K562 (cell line): ENCODE measurements around the gene MAST3. TPM values are rescaled to one million over a fixed set of nuclear protein-coding genes. Genes with fewer than 3 reads are reported as not detected.

ENCODE experiments used
- ATAC-seq: fragments of 200-7000 bp; cut with Tn5 transposase; 3 replicates; pipeline ENCODE4 v1.9.1; 2020; ENCODE audit warnings: moderate library complexity
- BruUV-seq: library from RNA; stranded (reverse); fragments of 400-500 nt; replicated peaks from 2 replicates; lab custom pipeline; 2021; lab: Mats Ljungman, UMichigan
- CTCF ChIA-PET: fragments of 300-600 bp; formaldehyde crosslinking; extraction: SDS; loops from one replicate; lab custom pipeline; 2021; ENCODE audit warnings: low intra/inter-chr PET ratio; lab: Yijun Ruan, JAX
- POLR2A ChIA-PET: fragments of 300-600, 350-650 bp; sonication (Branson Sonifier 250); formaldehyde crosslinking; extraction: SDS; loops from one replicate; lab custom pipeline; 2021; ENCODE audit warnings: antibody characterized with exemption, inconsistent platforms; lab: Yijun Ruan, JAX
- DNase-seq, 4 experiments: peaks; one replicate each; pipeline versions ENCODE4 v3.0.0 to v3.0.0-alpha.2; 2011 to 2018; ENCODE audit warnings: low spot score in 3 of 4, mixed read lengths in 3 of 4; ENCODE audit errors: extremely low read depth in 1 of 4
- FAIRE-seq: peaks from 2 replicates; lab custom pipeline; 2011; peaks lifted over from hg19 to GRCh38; lab: Jason Lieb, UNC
- H2AFZ ChIP-seq: 2 replicates; pipeline ENCODE4 v1.6.0; 2011; ENCODE audit warnings: low read depth, low read length, control low read depth, inconsistent platforms
- H3K27ac ChIP-seq: fragments of 200-600 bp; 3 replicates; pipeline ENCODE4 v1.8.0; 2011; ENCODE audit warnings: low read depth, mild to moderate bottlenecking, control low read depth, inconsistent platforms, low read length, moderate library complexity, mixed read lengths; ENCODE audit errors: extremely low read depth
- H3K27me3 ChIP-seq, 2 experiments: fragments of 300-600 bp in 1 of 2; 2 replicates in 1 of 2; 3 replicates in 1 of 2; pipeline versions ENCODE4 v1.6.0 to v1.8.0; 2011; ENCODE audit warnings: inconsistent platforms in 2 of 2, low read length in 2 of 2, mild to moderate bottlenecking in 1 of 2, mixed read lengths in 1 of 2, moderate library complexity in 1 of 2; ENCODE audit not compliant: control insufficient read depth in 2 of 2, insufficient read depth in 2 of 2
- H3K36me3 ChIP-seq: fragments of 300-600 bp; 3 replicates; pipeline ENCODE4 v1.8.0; 2011; ENCODE audit warnings: mild to moderate bottlenecking, low read length, inconsistent platforms; ENCODE audit not compliant: control insufficient read depth, insufficient read depth
- H3K4me1 ChIP-seq, 2 experiments: fragments of 200-600 bp in 1 of 2; replicated peaks in 1 of 2; 2 replicates in 1 of 2; 3 replicates in 1 of 2; pipeline versions ENCODE4 v1.5.1 to v1.8.0; 2011; ENCODE audit warnings: inconsistent platforms in 2 of 2, low read length in 2 of 2, mild to moderate bottlenecking in 1 of 2, mixed read lengths in 1 of 2, moderate library complexity in 1 of 2; ENCODE audit not compliant: control insufficient read depth in 2 of 2, insufficient read depth in 2 of 2
- H3K4me2 ChIP-seq: 2 replicates; pipeline ENCODE4 v1.6.1; 2011; ENCODE audit warnings: low read length, control low read depth, inconsistent platforms, mixed read lengths; ENCODE audit not compliant: insufficient read depth
- H3K4me3 ChIP-seq: fragments of 200-600 bp; sonication (generic), shearing (Covaris generic); 2 replicates; pipeline ENCODE4 v1.5.1; 2016; ENCODE audit warnings: control low read depth, inconsistent platforms
- H3K79me2 ChIP-seq: fragments of 200-600 bp; 3 replicates; pipeline ENCODE4 v1.8.0; 2011; ENCODE audit warnings: low read length, inconsistent platforms; ENCODE audit not compliant: control insufficient read depth, insufficient read depth
- H3K9ac ChIP-seq, 2 experiments: 2 replicates each; pipeline versions ENCODE4 v1.6.0 to v1.6.1; 2011; ENCODE audit warnings: low read depth in 2 of 2, low read length in 2 of 2, control low read depth in 1 of 2, inconsistent platforms in 1 of 2, mild to moderate bottlenecking in 1 of 2, mixed read lengths in 1 of 2; ENCODE audit not compliant: insufficient read depth in 1 of 2
- H3K9me1 ChIP-seq: one replicate; pipeline ENCODE4 v1.6.0; 2011; ENCODE audit warnings: inconsistent platforms, mild to moderate bottlenecking, low read length, moderate library complexity; ENCODE audit not compliant: control insufficient read depth, insufficient read depth
- H3K9me3 ChIP-seq: replicated peaks from 2 replicates; pipeline ENCODE4 v1.5.1; 2011; ENCODE audit warnings: low read depth, low read length, inconsistent platforms; ENCODE audit not compliant: control insufficient read depth, insufficient read depth
- H4K20me1 ChIP-seq: replicated peaks from 2 replicates; pipeline ENCODE4 v1.6.1; 2011; ENCODE audit warnings: low read length, inconsistent platforms, mixed read lengths; ENCODE audit not compliant: control insufficient read depth, insufficient read depth
- CXXC5 ChIP-seq: fragments of 250-450 bp; sonication (Bioruptor Pico); IDR thresholded peaks from 2 replicates; pipeline ENCODE4 v1.8.0; 2022; ENCODE audit warnings: inconsistent platforms, mild to moderate bottlenecking, moderate library complexity
- GABPB1 ChIP-seq: sonication (generic); formaldehyde crosslinking; IDR thresholded peaks from 2 replicates; pipeline ENCODE4 v1.8.0; 2022; ENCODE audit warnings: mild to moderate bottlenecking, missing genetic modification reagents
- KAT8 ChIP-seq: fragments of 450-650 bp; IDR thresholded peaks from 2 replicates; pipeline ENCODE4 v1.6.1; 2016; ENCODE audit warnings: low read depth, mild to moderate bottlenecking
- L3MBTL2 ChIP-seq: fragments of 450-650 bp; IDR thresholded peaks from 2 replicates; pipeline ENCODE4 v1.6.1; 2016; ENCODE audit warnings: mild to moderate bottlenecking, moderate library complexity
- NBN ChIP-seq: fragments of 450-650 bp; IDR thresholded peaks from 2 replicates; pipeline ENCODE4 v1.6.1; 2016; ENCODE audit warnings: low read depth, mild to moderate bottlenecking
- NR4A1 ChIP-seq, 2 experiments: fragments of 250-450 bp in 1 of 2; fragments of 450-650 bp in 1 of 2; sonication (Bioruptor Pico) in 1 of 2; IDR thresholded peaks; 2 replicates each; pipeline versions ENCODE4 v1.4.0 to v1.6.1; 2016 to 2020; ENCODE audit warnings: mild to moderate bottlenecking in 2 of 2, missing compliant biosample characterization in 1 of 2, missing genetic modification characterization in 1 of 2, moderate library complexity in 1 of 2
- POLR2H ChIP-seq: IDR thresholded peaks from 2 replicates; pipeline ENCODE4 v1.6.1; 2016; ENCODE audit warnings: missing genetic modification characterization, low read depth, mild to moderate bottlenecking, control low read depth, missing compliant biosample characterization, moderate library complexity
- RB1 ChIP-seq: fragments of 450-650 bp; IDR thresholded peaks from 2 replicates; pipeline ENCODE4 v1.6.1; 2017; ENCODE audit warnings: low read depth, mild to moderate bottlenecking
- RBBP5 ChIP-seq: fragments of 200-600 bp; sonication (generic); IDR thresholded peaks from 2 replicates; pipeline ENCODE4 v1.6.1; 2012; ENCODE audit warnings: borderline replicate concordance, mild to moderate bottlenecking, low read length, control low read depth, inconsistent platforms; ENCODE audit not compliant: insufficient read depth, poor library complexity, severe bottlenecking
- SREBF1 ChIP-seq: fragments of 150-350 bp; IDR thresholded peaks from 2 replicates; pipeline ENCODE4 v1.6.1; 2014; ENCODE audit warnings: antibody characterized with exemption, low read depth, low read length, borderline replicate concordance
- ZBTB17 ChIP-seq: fragments of 450-650 bp; formaldehyde crosslinking; IDR thresholded peaks from 2 replicates; pipeline ENCODE4 v1.4.0; 2020; ENCODE audit warnings: mild to moderate bottlenecking
- ZZZ3 ChIP-seq: fragments of 450-650 bp; IDR thresholded peaks from 2 replicates; pipeline ENCODE4 v1.6.1; 2016; ENCODE audit warnings: antibody characterized with exemption, mild to moderate bottlenecking, moderate library complexity
- WGBS: fragments of 100-300 bp; shearing (Covaris generic); methylation state at CpG from one replicate; pipeline ENCODE4 v1.1.6; 2016; ENCODE audit warnings: low coverage, mixed read lengths; ENCODE audit not compliant: insufficient coverage; ENCODE audit errors: missing lambda C conversion rate; 5-methylcytosine and 5-hydroxymethylcytosine counted together
- in situ Hi-C: fragments of 300-500 bp; cut with MboI; formaldehyde crosslinking; loops from 4 replicates; pipeline ENCODE4 v1.15.0; 2018; ENCODE audit warnings: inconsistent platforms, mixed read lengths
- intact Hi-C: fragments of 100-400 bp; cut with micrococcal nuclease; formaldehyde crosslinking; loops from 2 replicates; pipeline ENCODE4 v1.14.2; 2022
- polyA plus RNA-seq, 8 experiments: library from polyadenylated mRNA; depleted of rRNA in 4 of 8; stranded (reverse) in 5 of 8; unstranded in 3 of 8; fragments of >200 nt; fragmentation: Nextera tagmentation in 2 of 8; fragmentation: Illumina TruSeq in 1 of 8; extraction: Ambion mirVana in 2 of 8; extraction: Trizol in 1 of 8; gene quantifications; 2 replicates each; pipeline versions ENCODE4 v1.2.1 to v1.2.3, GENCODE V29; 2011 to 2014; ENCODE audit warnings: inconsistent platforms in 1 of 8, missing spikeins in 1 of 8
- total RNA-seq, 7 experiments: library from RNA; depleted of rRNA in 6 of 7; stranded (reverse); fragments of >200 nt in 6 of 7; fragmentation: Illumina TruSeq in 2 of 7; extraction: Trizol in 2 of 7; gene quantifications; 2 replicates each; pipeline versions ENCODE4 v1.2.1 to v1.2.3, GENCODE V29; 2011 to 2021; ENCODE audit warnings: low replicate concordance in 1 of 7
- TF ChIP-seq, protein P1 (sequence below): fragments of 450-650 bp; IDR thresholded peaks from one replicate; pipeline ENCODE4 v1.6.1; 2018; ENCODE audit warnings: mild to moderate bottlenecking, moderate library complexity; ENCODE audit not compliant: partially characterized antibody
- TF ChIP-seq, protein P2 (sequence below): fragments of 450-650 bp; formaldehyde crosslinking; IDR thresholded peaks from 2 replicates; pipeline ENCODE4 v1.4.0; 2020; ENCODE audit warnings: mild to moderate bottlenecking, moderate library complexity
- TF ChIP-seq, protein P3 (sequence below): fragments of 450-650 bp; IDR thresholded peaks from 2 replicates; pipeline ENCODE4 v1.6.1; 2014; ENCODE audit warnings: low read depth, mild to moderate bottlenecking, moderate library complexity, borderline replicate concordance

The MAST3 gene
- total and polyA plus RNA-seq, 9 of the 15 experiments (the other 6 are each of a cell fraction or from before 2014, with no cell fraction given): 0.94 to 9.9 (median 2.4) TPM

DNA sequence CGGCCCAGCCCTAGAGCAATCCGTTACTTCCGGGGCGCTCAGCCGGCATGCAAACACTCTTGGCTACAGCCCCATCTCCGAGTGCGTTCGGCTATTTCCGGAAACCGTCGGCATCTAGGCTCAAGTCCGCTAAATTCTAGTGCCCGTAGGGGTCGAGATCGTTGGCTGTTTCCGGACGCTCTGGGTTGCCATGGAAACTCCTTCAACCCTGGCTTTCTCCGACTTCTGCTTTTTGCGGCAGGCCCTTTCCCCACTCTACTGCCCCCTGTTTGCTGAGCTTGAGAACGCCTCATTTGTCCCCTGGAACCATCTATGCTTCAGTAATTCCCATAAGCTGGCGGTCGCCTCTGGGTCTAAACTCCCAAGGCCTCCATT is 54.9 kb downstream of the MAST3 start (continued):
- peak; percentile 78 for TF ChIP-seq GABPB1

DNA sequence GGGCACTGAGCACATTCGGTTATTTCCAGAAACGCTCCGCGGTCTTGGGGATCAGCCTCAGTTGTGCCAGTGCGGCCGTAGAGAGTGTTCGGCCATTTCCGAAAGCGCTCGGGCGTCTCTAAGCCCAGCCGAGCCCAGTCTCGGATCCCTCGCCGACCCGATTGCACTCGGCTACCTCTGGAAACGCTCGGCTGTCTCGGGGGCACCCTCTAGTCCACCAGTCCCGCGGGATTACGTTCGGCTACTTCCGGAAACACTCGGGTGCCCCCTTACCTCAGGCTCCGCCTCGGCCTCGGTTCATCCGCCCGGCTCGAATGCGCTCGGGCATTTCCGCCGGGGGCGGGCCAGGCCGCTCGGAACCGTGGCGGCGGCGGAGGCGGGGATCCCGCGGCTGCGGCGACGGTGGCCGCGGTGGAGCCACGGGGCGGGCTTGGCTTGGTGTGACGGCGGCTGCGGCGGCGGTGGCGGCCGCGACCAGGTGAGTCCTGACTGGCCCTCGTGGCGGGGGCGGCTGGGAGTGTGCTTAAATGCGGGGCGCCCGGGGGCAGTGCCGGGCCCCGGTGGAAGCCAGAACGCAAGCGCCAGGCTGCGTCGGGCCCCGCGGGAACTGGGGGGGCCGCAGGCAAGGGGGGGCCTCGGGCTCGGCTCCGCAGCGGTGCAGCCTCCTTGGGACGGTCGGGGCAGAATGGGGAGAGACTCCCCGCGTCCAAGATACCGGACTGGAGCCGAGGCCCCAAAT is 55.4 kb downstream of the MAST3 start, which contains the start of gene PIK3R2:
TSS of gene PIK3R2 (plus strand) at position 347 of the 739 bp plus-strand sequence. CDS start 2,717 bp downstream, outside the sequence.
- Histone ChIP-seq H2AFZ (peak within 1 kb of the TSS; percentile 90), H3K27me3 (no peaks in the 10 kb centered on the region), H4K20me1 (peaks cover 19% of the 10 kb centered on the region), H3K27ac (peak within 1 kb of the TSS; percentile 89), H3K79me2 (peaks cover 42% of the 10 kb centered on the region), H3K36me3 (peaks cover 28% of the 10 kb centered on the region; the same call in 2 of the 3 replicates), H3K9ac (peak within 1 kb of the TSS; percentile 88 to 94), H3K4me3 (peak within 1 kb of the TSS; percentile 82), H3K4me1 (peaks cover 34 to 66% of the 10 kb centered on the region in 2 experiments), H3K9me1 (no peaks in the 10 kb centered on the region), H3K4me2 (peak within 1 kb of the TSS; percentile 96), H3K9me3 (no peaks in the 10 kb centered on the region)
- peak; percentile 91 for ATAC-seq
- DNase-seq: peak; percentile 93 to 99 (median 96)
- FAIRE-seq: no peak
- intact Hi-C loops (loop anchor here (10.0 kb wide), 2 partner anchors 88 to 208 kb away; no protein-coding TSS in a partner anchor), in situ Hi-C loops (no loop called here)
- POLR2A ChIA-PET: interaction anchor here (0.6 to 1.8 kb wide), 10 partner anchors 11 to 237 kb away, joined by 3 to 9 read pairs (median 4); partner anchors contain the start of genes GDF15 and MPV17L2
- CTCF ChIA-PET: interaction anchor here (1.5 kb wide), 1 partner anchor 146 kb away, joined by 4 read pairs; no protein-coding TSS in a partner anchor
- BruUV-seq: no TSS peak
- under 1% methylated on average over 67 of the region's 86 CpGs for WGBS
- TF ChIP-seq, protein P1, sequence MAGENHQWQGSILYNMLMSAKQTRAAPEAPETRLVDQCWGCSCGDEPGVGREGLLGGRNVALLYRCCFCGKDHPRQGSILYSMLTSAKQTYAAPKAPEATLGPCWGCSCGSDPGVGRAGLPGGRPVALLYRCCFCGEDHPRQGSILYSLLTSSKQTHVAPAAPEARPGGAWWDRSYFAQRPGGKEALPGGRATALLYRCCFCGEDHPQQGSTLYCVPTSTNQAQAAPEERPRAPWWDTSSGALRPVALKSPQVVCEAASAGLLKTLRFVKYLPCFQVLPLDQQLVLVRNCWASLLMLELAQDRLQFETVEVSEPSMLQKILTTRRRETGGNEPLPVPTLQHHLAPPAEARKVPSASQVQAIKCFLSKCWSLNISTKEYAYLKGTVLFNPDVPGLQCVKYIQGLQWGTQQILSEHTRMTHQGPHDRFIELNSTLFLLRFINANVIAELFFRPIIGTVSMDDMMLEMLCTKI: no peak
- TF ChIP-seq RBBP5 (peak; percentile 48), POLR2H (0 out of 2 replicates have a peak, but pooled peaks have one; percentile 22), KAT8 (no peak), ZZZ3 (peak; percentile 78; the same call in 1 of the 2 replicates), NR4A1 (CRISPR knock-in tag; IDR thresholded peaks at IDR 0.05) (0 out of 2 replicates have a peak, but pooled peaks have one; percentile 41), NR4A1 (tag; IDR thresholded peaks at IDR 0.05) (no peak), SREBF1 (no peak), L3MBTL2 (peak; percentile 86), ZBTB17 (peak; percentile 14; the same call in 1 of the 2 replicates), NBN (no peak), RB1 (peak; percentile 92), CXXC5 (CRISPR knock-in tag) (peak; percentile 86)
- TF ChIP-seq, protein P2, sequence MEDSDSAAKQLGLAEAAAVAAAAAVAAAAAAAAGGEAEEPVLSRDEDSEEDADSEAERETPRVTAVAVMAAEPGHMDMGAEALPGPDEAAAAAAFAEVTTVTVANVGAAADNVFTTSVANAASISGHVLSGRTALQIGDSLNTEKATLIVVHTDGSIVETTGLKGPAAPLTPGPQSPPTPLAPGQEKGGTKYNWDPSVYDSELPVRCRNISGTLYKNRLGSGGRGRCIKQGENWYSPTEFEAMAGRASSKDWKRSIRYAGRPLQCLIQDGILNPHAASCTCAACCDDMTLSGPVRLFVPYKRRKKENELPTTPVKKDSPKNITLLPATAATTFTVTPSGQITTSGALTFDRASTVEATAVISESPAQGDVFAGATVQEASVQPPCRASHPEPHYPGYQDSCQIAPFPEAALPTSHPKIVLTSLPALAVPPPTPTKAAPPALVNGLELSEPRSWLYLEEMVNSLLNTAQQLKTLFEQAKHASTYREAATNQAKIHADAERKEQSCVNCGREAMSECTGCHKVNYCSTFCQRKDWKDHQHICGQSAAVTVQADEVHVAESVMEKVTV: peak; percentile 100
- TF ChIP-seq, protein P3, sequence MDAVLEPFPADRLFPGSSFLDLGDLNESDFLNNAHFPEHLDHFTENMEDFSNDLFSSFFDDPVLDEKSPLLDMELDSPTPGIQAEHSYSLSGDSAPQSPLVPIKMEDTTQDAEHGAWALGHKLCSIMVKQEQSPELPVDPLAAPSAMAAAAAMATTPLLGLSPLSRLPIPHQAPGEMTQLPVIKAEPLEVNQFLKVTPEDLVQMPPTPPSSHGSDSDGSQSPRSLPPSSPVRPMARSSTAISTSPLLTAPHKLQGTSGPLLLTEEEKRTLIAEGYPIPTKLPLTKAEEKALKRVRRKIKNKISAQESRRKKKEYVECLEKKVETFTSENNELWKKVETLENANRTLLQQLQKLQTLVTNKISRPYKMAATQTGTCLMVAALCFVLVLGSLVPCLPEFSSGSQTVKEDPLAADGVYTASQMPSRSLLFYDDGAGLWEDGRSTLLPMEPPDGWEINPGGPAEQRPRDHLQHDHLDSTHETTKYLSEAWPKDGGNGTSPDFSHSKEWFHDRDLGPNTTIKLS: peak; percentile 58; the same call in 1 of the 2 replicates
